C4-2B (cell line): ENCODE measurements around the gene DHX34.

Source experiments
- ZFX ChIP-seq: fragments of 450-650 bp; IDR thresholded peaks from 2 replicates; pipeline ENCODE4 v1.6.1; 2017
- TF ChIP-seq, protein P1 (sequence below): fragments of 450-650 bp; conservative IDR thresholded peaks from 2 replicates; pipeline ENCODE4 v1.5.1; 2017; ENCODE audit warnings: mild to moderate bottlenecking

- TF ChIP-seq, protein P1, sequence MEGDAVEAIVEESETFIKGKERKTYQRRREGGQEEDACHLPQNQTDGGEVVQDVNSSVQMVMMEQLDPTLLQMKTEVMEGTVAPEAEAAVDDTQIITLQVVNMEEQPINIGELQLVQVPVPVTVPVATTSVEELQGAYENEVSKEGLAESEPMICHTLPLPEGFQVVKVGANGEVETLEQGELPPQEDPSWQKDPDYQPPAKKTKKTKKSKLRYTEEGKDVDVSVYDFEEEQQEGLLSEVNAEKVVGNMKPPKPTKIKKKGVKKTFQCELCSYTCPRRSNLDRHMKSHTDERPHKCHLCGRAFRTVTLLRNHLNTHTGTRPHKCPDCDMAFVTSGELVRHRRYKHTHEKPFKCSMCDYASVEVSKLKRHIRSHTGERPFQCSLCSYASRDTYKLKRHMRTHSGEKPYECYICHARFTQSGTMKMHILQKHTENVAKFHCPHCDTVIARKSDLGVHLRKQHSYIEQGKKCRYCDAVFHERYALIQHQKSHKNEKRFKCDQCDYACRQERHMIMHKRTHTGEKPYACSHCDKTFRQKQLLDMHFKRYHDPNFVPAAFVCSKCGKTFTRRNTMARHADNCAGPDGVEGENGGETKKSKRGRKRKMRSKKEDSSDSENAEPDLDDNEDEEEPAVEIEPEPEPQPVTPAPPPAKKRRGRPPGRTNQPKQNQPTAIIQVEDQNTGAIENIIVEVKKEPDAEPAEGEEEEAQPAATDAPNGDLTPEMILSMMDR: no peak
- TF ChIP-seq ZFX: no peak
Measured at GRCh38 chr19:47411101-47411500, 62.0 kb downstream of the DHX34 start.
